ENCODE results near the gene ERVFRD-1.

The ERVFRD-1 gene

DNA sequence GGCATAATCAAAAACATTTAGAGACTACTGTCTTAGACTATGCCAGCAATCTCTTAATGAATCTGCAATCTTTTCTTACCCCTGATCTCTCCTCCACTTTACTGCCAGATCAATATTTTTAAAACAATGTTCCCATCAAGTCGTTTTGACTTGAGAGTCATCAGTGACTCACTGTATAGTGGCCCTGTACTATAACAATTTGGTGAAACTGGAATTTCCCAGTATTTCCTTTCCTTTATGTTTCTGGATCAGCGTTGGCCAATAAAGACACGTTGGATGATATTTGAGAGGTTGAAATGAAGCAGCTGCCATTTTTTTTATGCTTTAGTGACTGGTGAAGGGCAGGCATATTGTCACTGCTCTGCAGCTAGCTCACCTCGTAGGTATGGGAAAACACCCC, 28.0 kb downstream of the ERVFRD-1 start:
- ATAC-seq, result no peak

DNA sequence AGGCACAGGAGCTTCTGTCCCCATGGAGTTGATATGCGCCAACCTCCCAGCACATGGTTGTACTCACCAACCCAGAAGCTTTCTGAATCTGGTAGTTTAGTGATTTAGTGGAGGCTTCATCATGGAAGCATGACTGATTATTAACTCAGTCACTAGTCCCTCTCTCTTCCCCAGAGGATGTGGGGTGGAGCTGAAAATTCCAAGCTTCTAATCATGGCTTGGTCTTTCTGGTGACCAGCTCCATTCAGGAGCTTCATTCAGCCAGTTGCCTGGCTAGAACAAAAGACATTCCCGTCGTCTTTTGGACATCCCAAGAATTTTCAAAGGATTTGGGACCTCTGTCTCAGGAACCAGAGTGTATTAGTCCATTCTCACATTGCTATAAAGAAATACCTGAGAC, 31.2 kb downstream of the ERVFRD-1 start:
- ATAC-seq, result no peak
- TF ChIP-seq ZNF8 (CRISPR knock-in tag; IDR thresholded peaks at IDR 0.05) (no peak), CSDC2 (CRISPR knock-in tag; IDR thresholded peaks at IDR 0.05) (no peak), ZNF565 (CRISPR knock-in tag; conservative IDR thresholded peaks at IDR 0.05; ENCODE audit: low read depth) (no peak), TCF4 (CRISPR knock-in tag; IDR thresholded peaks at IDR 0.05; ENCODE audit: borderline replicate concordance) (no peak), GLIS3 (CRISPR knock-in tag; IDR thresholded peaks at IDR 0.05) (no peak), ZNF70 (CRISPR knock-in tag; IDR thresholded peaks at IDR 0.05) (no peak), RARB (CRISPR knock-in tag; IDR thresholded peaks at IDR 0.05) (no peak), ZC3H10 (CRISPR knock-in tag; IDR thresholded peaks at IDR 0.05) (no peak), TOX (CRISPR knock-in tag; IDR thresholded peaks at IDR 0.05; ENCODE audit: borderline replicate concordance) (no peak), SNAI2 (CRISPR knock-in tag; IDR thresholded peaks at IDR 0.05) (no peak), BACH2 (CRISPR knock-in tag; IDR thresholded peaks at IDR 0.05; ENCODE audit: borderline replicate concordance) (no peak)
- TF ChIP-seq, protein P1, sequence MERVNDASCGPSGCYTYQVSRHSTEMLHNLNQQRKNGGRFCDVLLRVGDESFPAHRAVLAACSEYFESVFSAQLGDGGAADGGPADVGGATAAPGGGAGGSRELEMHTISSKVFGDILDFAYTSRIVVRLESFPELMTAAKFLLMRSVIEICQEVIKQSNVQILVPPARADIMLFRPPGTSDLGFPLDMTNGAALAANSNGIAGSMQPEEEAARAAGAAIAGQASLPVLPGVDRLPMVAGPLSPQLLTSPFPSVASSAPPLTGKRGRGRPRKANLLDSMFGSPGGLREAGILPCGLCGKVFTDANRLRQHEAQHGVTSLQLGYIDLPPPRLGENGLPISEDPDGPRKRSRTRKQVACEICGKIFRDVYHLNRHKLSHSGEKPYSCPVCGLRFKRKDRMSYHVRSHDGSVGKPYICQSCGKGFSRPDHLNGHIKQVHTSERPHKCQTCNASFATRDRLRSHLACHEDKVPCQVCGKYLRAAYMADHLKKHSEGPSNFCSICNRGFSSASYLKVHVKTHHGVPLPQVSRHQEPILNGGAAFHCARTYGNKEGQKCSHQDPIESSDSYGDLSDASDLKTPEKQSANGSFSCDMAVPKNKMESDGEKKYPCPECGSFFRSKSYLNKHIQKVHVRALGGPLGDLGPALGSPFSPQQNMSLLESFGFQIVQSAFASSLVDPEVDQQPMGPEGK (CRISPR knock-in tag; IDR thresholded peaks at IDR 0.05; ENCODE audit: borderline replicate concordance), result no peak
- TF ChIP-seq, protein P2, sequence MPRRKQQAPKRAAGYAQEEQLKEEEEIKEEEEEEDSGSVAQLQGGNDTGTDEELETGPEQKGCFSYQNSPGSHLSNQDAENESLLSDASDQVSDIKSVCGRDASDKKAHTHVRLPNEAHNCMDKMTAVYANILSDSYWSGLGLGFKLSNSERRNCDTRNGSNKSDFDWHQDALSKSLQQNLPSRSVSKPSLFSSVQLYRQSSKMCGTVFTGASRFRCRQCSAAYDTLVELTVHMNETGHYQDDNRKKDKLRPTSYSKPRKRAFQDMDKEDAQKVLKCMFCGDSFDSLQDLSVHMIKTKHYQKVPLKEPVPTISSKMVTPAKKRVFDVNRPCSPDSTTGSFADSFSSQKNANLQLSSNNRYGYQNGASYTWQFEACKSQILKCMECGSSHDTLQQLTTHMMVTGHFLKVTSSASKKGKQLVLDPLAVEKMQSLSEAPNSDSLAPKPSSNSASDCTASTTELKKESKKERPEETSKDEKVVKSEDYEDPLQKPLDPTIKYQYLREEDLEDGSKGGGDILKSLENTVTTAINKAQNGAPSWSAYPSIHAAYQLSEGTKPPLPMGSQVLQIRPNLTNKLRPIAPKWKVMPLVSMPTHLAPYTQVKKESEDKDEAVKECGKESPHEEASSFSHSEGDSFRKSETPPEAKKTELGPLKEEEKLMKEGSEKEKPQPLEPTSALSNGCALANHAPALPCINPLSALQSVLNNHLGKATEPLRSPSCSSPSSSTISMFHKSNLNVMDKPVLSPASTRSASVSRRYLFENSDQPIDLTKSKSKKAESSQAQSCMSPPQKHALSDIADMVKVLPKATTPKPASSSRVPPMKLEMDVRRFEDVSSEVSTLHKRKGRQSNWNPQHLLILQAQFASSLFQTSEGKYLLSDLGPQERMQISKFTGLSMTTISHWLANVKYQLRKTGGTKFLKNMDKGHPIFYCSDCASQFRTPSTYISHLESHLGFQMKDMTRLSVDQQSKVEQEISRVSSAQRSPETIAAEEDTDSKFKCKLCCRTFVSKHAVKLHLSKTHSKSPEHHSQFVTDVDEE (CRISPR knock-in tag; IDR thresholded peaks at IDR 0.05), result no peak
- TF ChIP-seq, protein P3, sequence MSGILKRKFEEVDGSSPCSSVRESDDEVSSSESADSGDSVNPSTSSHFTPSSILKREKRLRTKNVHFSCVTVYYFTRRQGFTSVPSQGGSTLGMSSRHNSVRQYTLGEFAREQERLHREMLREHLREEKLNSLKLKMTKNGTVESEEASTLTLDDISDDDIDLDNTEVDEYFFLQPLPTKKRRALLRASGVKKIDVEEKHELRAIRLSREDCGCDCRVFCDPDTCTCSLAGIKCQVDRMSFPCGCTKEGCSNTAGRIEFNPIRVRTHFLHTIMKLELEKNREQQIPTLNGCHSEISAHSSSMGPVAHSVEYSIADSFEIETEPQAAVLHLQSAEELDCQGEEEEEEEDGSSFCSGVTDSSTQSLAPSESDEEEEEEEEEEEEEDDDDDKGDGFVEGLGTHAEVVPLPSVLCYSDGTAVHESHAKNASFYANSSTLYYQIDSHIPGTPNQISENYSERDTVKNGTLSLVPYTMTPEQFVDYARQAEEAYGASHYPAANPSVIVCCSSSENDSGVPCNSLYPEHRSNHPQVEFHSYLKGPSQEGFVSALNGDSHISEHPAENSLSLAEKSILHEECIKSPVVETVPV (CRISPR knock-in tag; IDR thresholded peaks at IDR 0.05), result no peak

More for the DNA sequence above, 28.0 kb downstream of the ERVFRD-1 start:
- TF ChIP-seq ZFP3 (CRISPR knock-in tag; IDR thresholded peaks at IDR 0.05) (no peak), ZFP30 (CRISPR knock-in tag; IDR thresholded peaks at IDR 0.05) (no peak), GLIS3 (CRISPR knock-in tag; IDR thresholded peaks at IDR 0.05) (no peak), PPARA (CRISPR knock-in tag; IDR thresholded peaks at IDR 0.05; ENCODE audit: borderline replicate concordance) (no peak), ZNF565 (CRISPR knock-in tag; conservative IDR thresholded peaks at IDR 0.05; ENCODE audit: low read depth) (no peak), ESRRG (CRISPR knock-in tag; IDR thresholded peaks at IDR 0.05) (no peak), OSR1 (CRISPR knock-in tag; IDR thresholded peaks at IDR 0.05) (no peak), ZC3H10 (CRISPR knock-in tag; IDR thresholded peaks at IDR 0.05) (no peak), ZNF70 (CRISPR knock-in tag; IDR thresholded peaks at IDR 0.05) (no peak), RARB (CRISPR knock-in tag; IDR thresholded peaks at IDR 0.05) (no peak)
- TF ChIP-seq, protein P3 (CRISPR knock-in tag; IDR thresholded peaks at IDR 0.05), result no peak
- TF ChIP-seq, protein P1 (CRISPR knock-in tag; IDR thresholded peaks at IDR 0.05; ENCODE audit: borderline replicate concordance), result no peak
- TF ChIP-seq, protein P4, sequence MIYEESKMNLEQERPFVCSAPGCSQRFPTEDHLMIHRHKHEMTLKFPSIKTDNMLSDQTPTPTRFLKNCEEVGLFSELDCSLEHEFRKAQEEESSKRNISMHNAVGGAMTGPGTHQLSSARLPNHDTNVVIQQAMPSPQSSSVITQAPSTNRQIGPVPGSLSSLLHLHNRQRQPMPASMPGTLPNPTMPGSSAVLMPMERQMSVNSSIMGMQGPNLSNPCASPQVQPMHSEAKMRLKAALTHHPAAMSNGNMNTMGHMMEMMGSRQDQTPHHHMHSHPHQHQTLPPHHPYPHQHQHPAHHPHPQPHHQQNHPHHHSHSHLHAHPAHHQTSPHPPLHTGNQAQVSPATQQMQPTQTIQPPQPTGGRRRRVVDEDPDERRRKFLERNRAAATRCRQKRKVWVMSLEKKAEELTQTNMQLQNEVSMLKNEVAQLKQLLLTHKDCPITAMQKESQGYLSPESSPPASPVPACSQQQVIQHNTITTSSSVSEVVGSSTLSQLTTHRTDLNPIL (CRISPR knock-in tag; IDR thresholded peaks at IDR 0.05; ENCODE audit: low read depth), result no peak
- TF ChIP-seq, protein P5, sequence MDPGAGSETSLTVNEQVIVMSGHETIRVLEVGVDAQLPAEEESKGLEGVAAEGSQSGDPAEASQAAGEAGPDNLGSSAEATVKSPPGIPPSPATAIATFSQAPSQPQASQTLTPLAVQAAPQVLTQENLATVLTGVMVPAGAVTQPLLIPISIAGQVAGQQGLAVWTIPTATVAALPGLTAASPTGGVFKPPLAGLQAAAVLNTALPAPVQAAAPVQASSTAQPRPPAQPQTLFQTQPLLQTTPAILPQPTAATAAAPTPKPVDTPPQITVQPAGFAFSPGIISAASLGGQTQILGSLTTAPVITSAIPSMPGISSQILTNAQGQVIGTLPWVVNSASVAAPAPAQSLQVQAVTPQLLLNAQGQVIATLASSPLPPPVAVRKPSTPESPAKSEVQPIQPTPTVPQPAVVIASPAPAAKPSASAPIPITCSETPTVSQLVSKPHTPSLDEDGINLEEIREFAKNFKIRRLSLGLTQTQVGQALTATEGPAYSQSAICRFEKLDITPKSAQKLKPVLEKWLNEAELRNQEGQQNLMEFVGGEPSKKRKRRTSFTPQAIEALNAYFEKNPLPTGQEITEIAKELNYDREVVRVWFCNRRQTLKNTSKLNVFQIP (CRISPR knock-in tag; IDR thresholded peaks at IDR 0.05; ENCODE audit: borderline replicate concordance, low read depth), result no peak
- TF ChIP-seq, protein P2 (CRISPR knock-in tag; IDR thresholded peaks at IDR 0.05), result no peak

Measured in SK-N-SH treated with all-trans-retinoic acid at 6 μM for 48 hours (cell line).